Fibroblast of villous mesenchyme (primary cell): ENCODE measurements around the gene PDRG1. TPM values are rescaled to one million over a fixed set of nuclear protein-coding genes. Genes with fewer than 3 reads are reported as not detected.
"Not testable (repeated sequence)": the region's sequence is repeated elsewhere in the genome, so short reads cannot be mapped to it uniquely, and the experiment has no call there.

ENCODE experiments used
- DNase-seq: peaks from one replicate; pipeline ENCODE4 v3.0.0-alpha.2; 2010; ENCODE audit warnings: low read depth
- H3K4me3 ChIP-seq: 2 replicates; pipeline ENCODE4 v1.5.1; 2011; ENCODE audit warnings: low read depth, mild to moderate bottlenecking, low read length
- total RNA-seq: library from RNA; depleted of rRNA; stranded (reverse); fragments of >200 nt; gene quantifications from 2 replicates; pipeline ENCODE4 v1.2.3, GENCODE V29; 2012
- TF ChIP-seq, protein P1 (sequence below): IDR thresholded peaks from 2 replicates; pipeline ENCODE4 v1.5.1; 2012; ENCODE audit warnings: low read depth, mild to moderate bottlenecking, low read length; ENCODE audit not compliant: insufficient read depth

Gene PDRG1
- total RNA-seq, 1 donor, result 3.5 TPM

DNA sequence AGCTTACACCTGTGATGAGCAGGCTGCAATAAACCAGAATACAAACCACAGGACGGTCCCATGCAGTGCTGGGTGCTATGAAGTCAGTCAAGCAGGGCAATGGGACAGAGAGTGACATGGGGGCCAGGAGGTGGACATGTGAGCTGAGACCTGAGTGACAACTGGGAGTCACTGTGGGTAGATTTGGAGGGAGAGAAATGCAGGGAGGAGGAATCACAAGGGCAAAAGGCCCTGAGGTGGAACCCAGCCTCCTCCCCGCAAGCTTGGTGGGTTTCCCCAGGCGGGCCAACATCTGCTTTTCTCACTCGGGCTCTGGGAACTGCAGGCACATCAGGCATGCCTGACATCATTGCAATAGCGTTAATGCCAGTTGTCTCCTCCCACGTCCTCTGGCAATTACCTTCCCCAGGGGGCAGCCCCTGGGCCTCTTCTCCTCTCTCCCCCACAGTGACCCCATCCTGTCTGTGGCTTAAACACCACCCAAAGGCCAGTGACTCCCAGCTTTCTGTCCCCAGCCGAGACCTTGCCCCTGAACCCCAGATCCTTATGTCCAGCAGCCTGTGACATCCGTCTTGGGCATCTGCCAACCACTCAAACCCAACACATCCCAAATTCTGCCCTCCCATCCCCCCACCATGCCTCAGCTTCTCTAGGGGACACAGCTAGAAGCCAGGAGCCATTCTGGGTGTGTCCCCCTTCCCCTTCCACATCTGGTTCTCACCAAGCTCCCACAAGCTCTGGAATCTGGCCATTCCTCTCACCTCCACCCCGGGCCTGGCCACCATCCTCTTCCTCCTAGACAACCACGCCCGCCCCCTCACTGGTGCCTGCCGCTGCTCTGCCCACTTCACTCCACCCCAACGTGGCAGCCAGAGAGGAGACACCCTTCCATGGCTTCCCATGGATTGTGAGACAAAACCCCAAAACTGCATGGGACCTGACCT, 28.2 kb downstream of the PDRG1 start:
- H3K4me3 ChIP-seq, result no peak overlapping the region
- no peak for DNase-seq
- TF ChIP-seq, protein P1, sequence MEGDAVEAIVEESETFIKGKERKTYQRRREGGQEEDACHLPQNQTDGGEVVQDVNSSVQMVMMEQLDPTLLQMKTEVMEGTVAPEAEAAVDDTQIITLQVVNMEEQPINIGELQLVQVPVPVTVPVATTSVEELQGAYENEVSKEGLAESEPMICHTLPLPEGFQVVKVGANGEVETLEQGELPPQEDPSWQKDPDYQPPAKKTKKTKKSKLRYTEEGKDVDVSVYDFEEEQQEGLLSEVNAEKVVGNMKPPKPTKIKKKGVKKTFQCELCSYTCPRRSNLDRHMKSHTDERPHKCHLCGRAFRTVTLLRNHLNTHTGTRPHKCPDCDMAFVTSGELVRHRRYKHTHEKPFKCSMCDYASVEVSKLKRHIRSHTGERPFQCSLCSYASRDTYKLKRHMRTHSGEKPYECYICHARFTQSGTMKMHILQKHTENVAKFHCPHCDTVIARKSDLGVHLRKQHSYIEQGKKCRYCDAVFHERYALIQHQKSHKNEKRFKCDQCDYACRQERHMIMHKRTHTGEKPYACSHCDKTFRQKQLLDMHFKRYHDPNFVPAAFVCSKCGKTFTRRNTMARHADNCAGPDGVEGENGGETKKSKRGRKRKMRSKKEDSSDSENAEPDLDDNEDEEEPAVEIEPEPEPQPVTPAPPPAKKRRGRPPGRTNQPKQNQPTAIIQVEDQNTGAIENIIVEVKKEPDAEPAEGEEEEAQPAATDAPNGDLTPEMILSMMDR, result no peak

DNA sequence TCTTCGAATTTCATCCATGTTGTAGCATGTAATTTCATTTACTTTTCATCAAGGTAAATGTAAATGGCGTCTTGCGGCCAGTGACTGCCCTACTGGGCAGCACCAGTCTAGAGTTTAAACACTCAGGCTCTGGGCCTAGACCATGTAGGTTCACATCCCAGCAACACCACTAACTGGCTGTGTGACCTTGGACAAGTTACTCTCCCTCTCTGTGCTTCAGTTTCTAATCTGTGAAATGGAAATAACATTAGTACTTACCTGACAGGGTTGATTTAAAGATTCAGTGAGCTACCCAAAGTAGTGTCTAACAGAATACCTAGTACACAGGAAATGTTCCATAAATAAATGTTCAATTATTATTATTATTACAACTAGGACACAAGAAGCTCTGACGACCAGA, 29.3 kb downstream of the PDRG1 start:
- H3K4me3 ChIP-seq, result no peak overlapping the region
- no peak for DNase-seq
- TF ChIP-seq, protein P1, result no peak

DNA sequence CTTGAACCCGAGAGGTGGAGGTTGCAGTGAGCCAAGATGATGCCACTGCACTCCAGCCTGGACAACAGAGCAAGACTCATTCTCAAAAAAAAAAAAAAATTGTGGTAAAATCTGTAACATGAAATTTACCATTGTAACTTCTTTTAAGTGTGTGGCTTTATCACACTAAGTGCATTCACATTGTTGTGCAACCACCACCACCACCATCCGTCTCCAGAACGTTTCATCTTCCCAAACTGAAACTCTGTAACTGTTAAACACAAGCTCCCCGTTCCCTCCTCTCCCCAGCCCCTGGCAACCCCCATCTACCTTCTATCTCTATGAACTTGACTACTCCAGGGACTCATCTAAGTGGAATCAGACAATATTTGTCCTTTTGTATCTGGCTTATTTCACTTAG, 29.7 kb downstream of the PDRG1 start:
- DNase-seq, result no peak
- no peak overlapping the region for H3K4me3 ChIP-seq
- TF ChIP-seq, protein P1, result no peak

DNA sequence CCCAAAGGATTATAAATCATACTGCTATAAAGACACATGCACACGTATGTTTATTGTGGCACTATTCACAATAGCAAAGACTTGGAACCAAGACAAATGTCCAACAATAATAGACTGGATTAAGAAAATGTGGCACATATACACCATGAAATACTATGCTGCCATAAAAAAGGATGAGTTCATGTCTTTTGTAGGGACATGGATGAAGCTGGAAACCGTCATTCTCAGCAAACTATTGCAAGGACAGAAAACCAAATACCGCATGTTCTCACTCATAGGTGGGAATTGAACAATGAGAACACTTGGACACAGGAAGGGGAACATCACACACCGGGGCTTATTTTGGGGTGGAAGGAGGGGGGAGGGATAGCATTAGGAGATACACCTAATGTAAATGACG, 30.4 kb downstream of the PDRG1 start:
- not testable (repeated sequence) for DNase-seq, H3K4me3 ChIP-seq

DNA sequence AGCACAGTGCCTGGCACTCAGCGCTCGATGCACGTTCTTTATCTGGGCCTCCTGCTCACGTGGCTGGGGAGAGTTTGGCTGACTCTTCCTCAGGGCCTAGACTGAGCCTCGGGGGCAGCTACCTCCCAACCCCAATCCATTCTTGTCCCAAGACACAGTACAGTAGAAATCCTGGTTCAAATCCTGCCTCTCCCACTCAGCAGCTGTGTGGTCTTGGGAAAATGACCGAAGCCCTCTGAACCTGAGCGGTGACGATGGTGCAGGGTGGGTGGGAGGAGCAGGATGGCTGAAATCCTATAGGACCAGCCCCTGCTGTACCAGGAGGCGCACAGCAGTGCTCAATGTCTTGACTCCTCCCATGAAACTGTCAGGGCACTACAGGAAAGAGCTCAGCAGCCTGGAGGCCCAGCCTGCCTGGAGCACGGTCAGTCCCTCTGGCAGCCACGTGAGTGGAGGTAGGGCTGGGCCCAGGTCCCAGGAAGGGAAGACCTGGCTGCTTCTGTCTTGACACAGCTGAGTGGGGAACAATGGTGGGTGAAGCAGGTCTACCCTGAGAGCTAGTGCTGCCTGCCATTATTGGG, 31.5 kb downstream of the PDRG1 start:
- TF ChIP-seq, protein P1, result no peak
- H3K4me3 ChIP-seq, result no peak overlapping the region
- DNase-seq, result no peak

DNA sequence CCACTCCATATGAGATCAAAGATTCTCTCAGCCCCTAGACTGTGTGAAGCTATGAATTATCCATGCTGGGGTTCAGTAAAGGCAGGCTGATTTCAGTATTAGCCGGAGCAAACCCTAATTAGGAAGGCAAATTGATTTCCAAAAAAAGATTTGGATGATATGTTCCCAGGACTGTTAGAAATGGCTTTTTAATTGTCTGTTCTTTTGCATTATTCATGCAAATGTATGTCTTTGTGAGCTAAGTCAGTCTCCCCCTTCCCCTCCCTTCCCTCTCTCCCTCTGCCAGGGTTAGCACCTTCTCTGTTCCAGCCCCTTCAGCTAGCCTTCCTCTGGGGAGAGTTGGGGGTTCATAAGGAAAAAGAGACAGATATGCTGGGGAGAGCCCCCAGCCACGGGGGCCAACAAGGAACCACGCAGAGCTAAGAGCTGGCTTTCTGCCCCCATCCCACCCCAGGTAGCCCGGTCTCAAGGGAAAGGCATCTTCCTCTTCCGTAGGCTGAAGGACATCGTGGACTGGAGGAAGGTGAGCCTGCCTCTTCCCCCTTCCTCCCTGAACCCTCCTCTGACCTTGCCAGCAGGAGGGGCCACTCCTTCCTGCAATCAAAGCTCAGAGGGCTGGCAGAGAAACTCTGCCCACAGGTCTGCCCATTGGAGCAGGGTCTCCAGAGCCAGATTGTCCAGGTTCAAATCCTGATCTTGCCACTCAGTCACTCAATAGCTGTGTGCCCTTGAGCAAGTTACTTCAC, 32.3 kb downstream of the PDRG1 start:
- TF ChIP-seq, protein P1, result no peak
- no peak overlapping the region for H3K4me3 ChIP-seq
- no peak for DNase-seq

DNA sequence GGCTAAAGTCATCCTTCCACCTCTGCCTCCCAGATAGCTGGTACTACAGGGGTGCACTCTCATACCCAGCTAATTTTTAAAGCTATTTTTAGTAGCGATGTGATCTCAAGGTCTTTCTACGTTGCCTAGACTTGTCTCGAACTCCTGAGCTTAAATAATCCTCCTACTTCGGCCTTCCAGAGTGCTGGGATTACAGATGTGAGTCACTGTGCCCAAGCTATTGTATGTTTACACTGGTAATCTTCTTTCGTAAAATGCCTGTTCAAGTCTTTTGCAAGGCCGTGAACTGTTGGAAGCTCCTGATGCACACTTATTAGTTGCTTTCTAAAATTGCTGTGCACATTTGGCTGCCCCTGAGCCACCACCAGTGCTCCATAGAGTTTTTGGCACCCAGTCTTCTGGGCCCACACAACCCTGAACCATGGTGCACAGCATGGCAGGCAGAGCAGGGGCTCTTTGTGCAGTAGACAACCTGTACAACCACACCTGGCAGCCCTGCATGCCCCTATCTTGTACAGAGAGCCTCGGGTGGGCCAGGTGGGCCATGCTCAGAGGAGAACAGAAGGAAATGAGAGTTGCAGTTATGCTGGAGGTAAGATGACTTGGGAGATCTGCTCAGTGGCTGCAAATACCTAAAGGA, 33.3 kb downstream of the PDRG1 start:
- DNase-seq, result peak; percentile 58
- H3K4me3 ChIP-seq, result no peak overlapping the region
- TF ChIP-seq, protein P1, result no peak

DNA sequence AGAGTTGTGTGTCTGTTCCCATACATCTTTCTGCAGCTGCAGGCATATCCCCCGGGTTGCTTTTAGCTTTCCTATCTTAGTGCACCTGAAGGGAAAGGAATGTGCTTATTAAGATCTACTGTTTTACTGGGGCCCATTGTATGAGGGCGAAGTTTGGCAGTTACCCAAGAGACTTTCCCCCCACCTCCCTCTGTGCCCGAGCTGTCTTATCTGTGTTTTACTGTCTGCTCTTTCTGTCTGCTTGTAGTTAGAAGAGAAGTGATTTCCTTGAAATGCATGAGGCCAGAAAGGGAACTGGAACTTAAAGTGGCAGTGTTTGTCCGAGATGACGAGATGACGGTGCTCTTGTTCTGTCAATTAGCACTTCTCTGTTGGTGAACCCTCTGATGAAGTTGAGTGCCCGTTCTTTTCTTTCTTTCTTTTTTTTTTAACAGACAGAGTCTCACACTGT, 33.9 kb downstream of the PDRG1 start:
- H3K4me3 ChIP-seq, DNase-seq: not testable (repeated sequence)
